Adrenal gland (tissue), 5 donors: ENCODE data around the gene FHIT.

ENCODE experiments used
- CTCF ChIP-seq, 6 experiments: fragments of 450-650 bp in 4 of 6; fragments of 200-600 bp in 2 of 6; sonication (generic) in 1 of 6; IDR thresholded peaks; 1 replicate in 5 of 6; 2 replicates in 1 of 6; pipeline versions ENCODE4 v1.5.1 to v1.8.0; 2016 to 2021; ENCODE audit warnings: antibody characterized with exemption in 6 of 6, mild to moderate bottlenecking in 2 of 6, moderate library complexity in 1 of 6
- POLR2A ChIP-seq, 2 donors: fragments of 450-650 bp; IDR thresholded peaks; one replicate each; pipeline ENCODE4 v1.6.1; 2017; ENCODE audit warnings: antibody characterized with exemption in 2 of 2, mild to moderate bottlenecking in 2 of 2, moderate library complexity in 1 of 2
- donor health status: DM: no; HTN: no; CAD: no.

- TF ChIP-seq POLR2A (IDR thresholded peaks at IDR 0.05) = no peak
- no peak for TF ChIP-seq CTCF (IDR thresholded peaks at IDR 0.05)
Measured at GRCh38 chr3:60643831-60644230, 607.4 kb downstream of the FHIT start.
